Occipital lobe (tissue), 2 donors: ENCODE measurements around the gene CFHR1. TPM values are rescaled to one million over a fixed set of nuclear protein-coding genes. Genes with fewer than 3 reads are reported as not detected.

ENCODE experiments used
- DNase-seq: peaks from one replicate; lab custom pipeline; 2025; lab: John Stamatoyannopoulos, UW
- total RNA-seq: library from RNA; depleted of rRNA; stranded (reverse); fragments of >200 nt; gene quantifications from one replicate; pipeline ENCODE4 v1.2.3, GENCODE V29; 2014

Gene CFHR1
- total RNA-seq, 1 donor from 2014 or later = 0.94 TPM

GRCh38 chr1:196875935-196876334 is 56.4 kb downstream of the CFHR1 start:
- no peak for DNase-seq

- no peak for DNase-seq
Observed at GRCh38 chr1:196877964-196878363, 58.4 kb downstream of the CFHR1 start.

Other genes with a start within 250 kb of the CFHR1 start
- 50.1 TPM for gene KCNT2, start 211.3 kb upstream of the CFHR1 start, total RNA-seq
- 34.3 TPM for gene CFH, start 167.7 kb upstream of the CFHR1 start, total RNA-seq
- not detected for gene CFHR3, start 44.9 kb upstream of the CFHR1 start, total RNA-seq
- 0.31 TPM for gene CFHR4, start 68.3 kb downstream of the CFHR1 start, total RNA-seq
- not detected for gene CFHR2, start 124.0 kb downstream of the CFHR1 start, total RNA-seq
- gene CFHR5, start 157.8 kb downstream of the CFHR1 start, total RNA-seq = not detected
- gene F13B, start 247.5 kb downstream of the CFHR1 start, total RNA-seq = not detected